ENCODE results near the gene CMKLR1. TPM values are rescaled to one million over a fixed set of nuclear protein-coding genes. Genes with fewer than 3 reads are reported as not detected.
A peak's percentile ranks its signal among the peaks of the same experiment; 100 is the strongest.

CMKLR1 gene
- total and polyA plus RNA-seq, 9 donors, result 2.9 to 6.2 (median 4.2) TPM

DNA sequence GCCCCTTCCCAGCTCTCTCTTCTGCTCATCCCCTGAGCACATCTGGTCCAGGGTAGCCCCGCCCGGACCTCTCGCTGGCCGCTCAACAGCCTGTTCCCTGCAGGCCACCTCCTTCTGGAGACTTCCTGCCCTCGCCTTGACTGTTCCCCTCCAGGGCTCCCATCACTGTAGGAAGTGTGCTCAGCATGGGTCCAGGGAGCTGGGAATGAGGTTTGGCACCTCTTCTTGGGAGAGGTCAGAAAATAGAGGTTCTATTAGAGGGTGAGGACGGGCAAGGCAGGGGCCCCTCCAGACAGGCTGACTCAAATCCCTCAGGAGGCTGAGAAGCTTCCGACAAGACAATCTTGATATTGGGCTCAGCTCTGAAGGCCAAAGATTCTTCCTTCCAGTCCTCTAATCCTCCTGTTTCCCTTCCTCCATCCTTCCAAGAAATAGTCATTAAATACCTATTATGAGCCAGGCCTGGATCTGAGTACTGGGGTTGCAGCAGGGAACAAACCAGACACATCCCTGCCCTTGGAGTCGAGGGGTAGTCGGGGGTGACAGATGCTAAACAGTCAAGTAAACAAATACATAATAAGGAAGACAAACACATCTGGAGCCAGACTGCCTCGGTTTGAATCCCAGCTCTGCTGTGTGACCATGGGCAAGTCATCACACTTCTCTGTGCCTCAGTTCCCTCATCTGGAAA lies 30.6 kb downstream of the CMKLR1 start:
- H3K36me3 ChIP-seq (ENCODE audit: control insufficient read depth, insufficient read depth, low read length), result no peaks in the 10 kb centered on the region
- DNase-seq, result peak; percentile 81
- H3K4me3 ChIP-seq (ENCODE audit: low read length), result no peak overlapping the region
- no peak overlapping the region for H3K27ac ChIP-seq (ENCODE audit: low read length)
- peaks cover 89% of the 10 kb centered on the region for H3K4me1 ChIP-seq (ENCODE audit: control insufficient read depth, insufficient read depth, low read length)
- 38% methylated on average over 5 of the region's 10 CpGs for WGBS (ENCODE audit: insufficient coverage)
- peaks cover 3% of the 10 kb centered on the region for H3K27me3 ChIP-seq (ENCODE audit: control insufficient read depth, insufficient read depth, low read length)
- no peaks in the 10 kb centered on the region for H3K9me3 ChIP-seq (replicated peaks; ENCODE audit: control insufficient read depth, low read depth, low read length)

DNA sequence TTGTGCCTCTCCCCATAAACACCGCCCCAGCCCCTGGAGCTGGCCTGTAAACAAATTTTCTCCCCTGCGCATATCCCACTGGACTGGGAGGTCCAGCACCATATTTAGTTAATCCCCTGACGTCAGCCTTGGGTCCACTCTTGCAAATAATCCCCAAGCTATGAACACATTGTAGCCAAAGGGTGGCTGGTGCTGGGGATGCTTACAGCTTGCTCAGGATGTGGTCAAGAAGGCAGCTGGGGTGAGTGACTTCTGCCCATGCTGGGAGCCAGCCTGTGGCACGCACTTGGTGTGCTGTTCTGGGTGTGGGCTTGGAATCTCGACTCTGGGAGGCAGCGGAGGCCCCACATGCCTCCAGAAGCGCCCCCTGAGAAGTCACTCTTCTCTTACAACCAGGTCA lies 32.1 kb downstream of the CMKLR1 start:
- H3K27me3 ChIP-seq (ENCODE audit: control insufficient read depth, insufficient read depth, low read length), result peaks cover 3% of the 10 kb centered on the region
- H3K9me3 ChIP-seq (replicated peaks; ENCODE audit: control insufficient read depth, low read depth, low read length), result no peaks in the 10 kb centered on the region
- no peak overlapping the region for H3K4me3 ChIP-seq (ENCODE audit: low read length)
- DNase-seq, result no peak
- no peaks in the 10 kb centered on the region for H3K36me3 ChIP-seq (ENCODE audit: control insufficient read depth, insufficient read depth, low read length)
- H3K27ac ChIP-seq (ENCODE audit: low read length), result no peak overlapping the region
- peaks cover 89% of the 10 kb centered on the region for H3K4me1 ChIP-seq (ENCODE audit: control insufficient read depth, insufficient read depth, low read length)
- WGBS (ENCODE audit: insufficient coverage), result 92% methylated on average over 3 of the region's 7 CpGs

DNA sequence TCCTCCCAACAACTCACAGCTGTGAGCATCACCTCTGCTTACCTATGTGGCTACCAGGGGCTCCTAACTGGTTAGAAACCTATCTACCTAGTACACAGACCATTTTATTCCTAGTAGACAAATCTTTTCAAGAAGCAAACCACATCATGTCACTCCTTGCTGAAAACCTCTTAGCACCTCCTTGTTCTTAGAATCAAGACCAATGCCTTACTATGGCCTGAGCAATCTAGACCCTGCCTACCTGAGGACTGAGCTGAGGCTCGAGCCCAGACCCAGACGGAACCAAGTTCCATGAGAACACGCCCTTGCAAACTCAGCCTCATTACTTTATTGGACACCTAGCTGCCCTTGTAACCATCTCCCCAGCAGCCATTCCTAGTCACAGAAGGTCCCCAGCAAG lies 32.6 kb downstream of the CMKLR1 start:
- H3K36me3 ChIP-seq (ENCODE audit: control insufficient read depth, insufficient read depth, low read length), result no peaks in the 10 kb centered on the region
- H3K27me3 ChIP-seq (ENCODE audit: control insufficient read depth, insufficient read depth, low read length), result peaks cover 3% of the 10 kb centered on the region
- H3K27ac ChIP-seq (ENCODE audit: low read length), result no peak overlapping the region
- no peaks in the 10 kb centered on the region for H3K9me3 ChIP-seq (replicated peaks; ENCODE audit: control insufficient read depth, low read depth, low read length)
- DNase-seq, result no peak
- WGBS (ENCODE audit: insufficient coverage), result 92% methylated on average over 3 of the region's 3 CpGs
- no peak overlapping the region for H3K4me3 ChIP-seq (ENCODE audit: low read length)
- peaks cover 86% of the 10 kb centered on the region for H3K4me1 ChIP-seq (ENCODE audit: control insufficient read depth, insufficient read depth, low read length)

DNA sequence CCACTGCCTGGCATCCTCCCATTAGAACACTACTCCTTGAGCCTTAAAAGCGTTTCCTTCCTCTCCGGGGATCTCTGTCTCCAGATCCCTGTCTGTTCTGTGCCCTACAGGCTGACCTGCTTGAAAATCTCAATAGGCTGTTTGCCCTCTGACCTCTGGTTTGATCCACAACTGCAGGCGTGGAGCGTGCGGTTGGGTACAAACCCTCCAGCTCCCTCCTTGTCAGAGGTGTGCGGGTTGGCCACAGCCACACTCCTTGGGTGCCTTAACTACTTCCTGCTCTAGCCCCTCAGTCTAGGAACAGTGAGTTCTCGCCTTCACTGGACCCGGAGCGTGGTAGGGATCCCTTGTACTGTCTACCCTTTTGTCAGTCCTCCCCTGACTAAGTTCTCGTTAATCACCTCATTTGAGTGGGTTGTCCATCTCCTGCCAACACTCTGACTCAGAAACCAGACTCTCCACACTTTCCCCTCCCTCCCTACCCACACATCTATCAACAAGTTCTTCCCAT lies 33.1 kb downstream of the CMKLR1 start:
- 30% methylated on average over 10 of the region's 10 CpGs for WGBS (ENCODE audit: insufficient coverage)
- Histone ChIP-seq H3K4me3 (ENCODE audit: low read length) (no peak overlapping the region), H3K4me1 (ENCODE audit: control insufficient read depth, insufficient read depth, low read length) (peaks cover 84% of the 10 kb centered on the region), H3K27me3 (ENCODE audit: control insufficient read depth, insufficient read depth, low read length) (peaks cover 3% of the 10 kb centered on the region), H3K27ac (ENCODE audit: low read length) (peak overlapping the region; percentile 59), H3K9me3 (replicated peaks; ENCODE audit: control insufficient read depth, low read depth, low read length) (no peaks in the 10 kb centered on the region), H3K36me3 (ENCODE audit: control insufficient read depth, insufficient read depth, low read length) (no peaks in the 10 kb centered on the region)
- no peak for DNase-seq

DNA sequence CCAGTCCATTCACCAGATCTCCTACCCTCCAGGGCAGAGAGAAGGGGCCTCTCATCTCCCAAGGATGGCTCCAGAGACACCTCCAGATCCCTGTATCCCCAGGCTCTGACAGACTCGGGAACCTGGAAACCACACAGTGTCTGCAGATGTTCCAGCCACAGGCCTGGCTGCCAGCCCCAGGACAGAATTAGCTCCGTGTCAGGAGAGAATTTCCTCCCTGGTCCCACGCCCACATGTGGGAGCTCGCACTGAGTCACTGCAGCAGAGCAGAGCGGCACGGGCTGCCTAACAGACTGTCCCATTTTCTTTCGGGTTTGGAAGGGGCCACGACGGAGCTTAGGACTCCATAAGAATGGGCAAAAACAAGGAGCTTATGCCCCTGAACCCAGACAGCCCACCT lies 33.6 kb downstream of the CMKLR1 start:
- 13% methylated on average over 9 of the region's 9 CpGs for WGBS (ENCODE audit: insufficient coverage)
- Histone ChIP-seq H3K27me3 (ENCODE audit: control insufficient read depth, insufficient read depth, low read length) (peaks cover 3% of the 10 kb centered on the region), H3K27ac (ENCODE audit: low read length) (peak overlapping the region; percentile 59), H3K4me3 (ENCODE audit: low read length) (no peak overlapping the region), H3K9me3 (replicated peaks; ENCODE audit: control insufficient read depth, low read depth, low read length) (no peaks in the 10 kb centered on the region), H3K4me1 (ENCODE audit: control insufficient read depth, insufficient read depth, low read length) (peaks cover 79% of the 10 kb centered on the region), H3K36me3 (ENCODE audit: control insufficient read depth, insufficient read depth, low read length) (no peaks in the 10 kb centered on the region)
- peak; percentile 94 for DNase-seq

DNA sequence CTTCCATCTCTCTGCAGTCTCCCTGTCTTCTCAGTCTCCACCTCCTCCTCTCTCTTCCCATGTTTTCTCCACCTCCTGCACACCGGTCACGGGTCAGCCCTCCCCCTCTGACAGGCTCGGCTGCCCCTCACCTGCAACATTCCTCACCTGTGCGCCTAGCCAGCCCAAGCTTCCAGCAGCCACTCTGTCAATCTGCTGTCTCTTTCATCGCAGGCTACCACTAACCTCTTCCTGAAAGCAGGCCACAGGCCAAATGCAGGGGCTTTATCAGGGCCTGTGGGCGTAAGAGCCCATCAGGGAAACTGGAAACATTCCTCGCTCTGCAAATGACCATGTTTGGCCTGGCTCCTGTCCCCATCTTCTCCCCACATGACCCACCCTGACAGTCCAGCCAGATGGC lies 34.5 kb downstream of the CMKLR1 start:
- Histone ChIP-seq H3K27ac (ENCODE audit: low read length) (no peak overlapping the region), H3K36me3 (ENCODE audit: control insufficient read depth, insufficient read depth, low read length) (no peaks in the 10 kb centered on the region), H3K9me3 (replicated peaks; ENCODE audit: control insufficient read depth, low read depth, low read length) (no peaks in the 10 kb centered on the region), H3K4me1 (ENCODE audit: control insufficient read depth, insufficient read depth, low read length) (peaks cover 76% of the 10 kb centered on the region), H3K27me3 (ENCODE audit: control insufficient read depth, insufficient read depth, low read length) (peaks cover 3% of the 10 kb centered on the region), H3K4me3 (ENCODE audit: low read length) (no peak overlapping the region)
- peak; percentile 28 for DNase-seq
- WGBS (ENCODE audit: insufficient coverage), result 33% methylated on average over 6 of the region's 7 CpGs

DNA sequence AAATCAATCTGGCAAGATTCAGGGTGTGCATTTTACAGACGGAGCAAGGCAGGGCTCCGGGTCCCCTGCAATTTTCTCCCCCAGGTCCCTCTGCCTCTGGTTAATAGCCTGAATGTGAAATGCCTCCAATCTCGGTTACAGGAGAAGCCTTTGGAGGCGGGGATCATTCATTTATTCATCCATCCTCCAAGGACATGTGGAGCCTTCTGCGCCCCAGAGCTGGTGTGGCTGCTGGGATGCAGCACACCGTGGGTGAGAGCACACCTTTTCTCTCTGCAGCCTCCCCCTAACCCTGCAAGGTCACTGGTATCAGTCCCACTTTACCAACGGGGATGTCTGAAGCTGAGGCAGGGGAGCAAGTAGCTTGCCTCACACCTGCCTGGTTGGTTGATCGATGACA lies 35.4 kb downstream of the CMKLR1 start:
- no peak for DNase-seq
- H3K4me1 ChIP-seq (ENCODE audit: control insufficient read depth, insufficient read depth, low read length), result peaks cover 71% of the 10 kb centered on the region
- H3K9me3 ChIP-seq (replicated peaks; ENCODE audit: control insufficient read depth, low read depth, low read length), result no peaks in the 10 kb centered on the region

DNA sequence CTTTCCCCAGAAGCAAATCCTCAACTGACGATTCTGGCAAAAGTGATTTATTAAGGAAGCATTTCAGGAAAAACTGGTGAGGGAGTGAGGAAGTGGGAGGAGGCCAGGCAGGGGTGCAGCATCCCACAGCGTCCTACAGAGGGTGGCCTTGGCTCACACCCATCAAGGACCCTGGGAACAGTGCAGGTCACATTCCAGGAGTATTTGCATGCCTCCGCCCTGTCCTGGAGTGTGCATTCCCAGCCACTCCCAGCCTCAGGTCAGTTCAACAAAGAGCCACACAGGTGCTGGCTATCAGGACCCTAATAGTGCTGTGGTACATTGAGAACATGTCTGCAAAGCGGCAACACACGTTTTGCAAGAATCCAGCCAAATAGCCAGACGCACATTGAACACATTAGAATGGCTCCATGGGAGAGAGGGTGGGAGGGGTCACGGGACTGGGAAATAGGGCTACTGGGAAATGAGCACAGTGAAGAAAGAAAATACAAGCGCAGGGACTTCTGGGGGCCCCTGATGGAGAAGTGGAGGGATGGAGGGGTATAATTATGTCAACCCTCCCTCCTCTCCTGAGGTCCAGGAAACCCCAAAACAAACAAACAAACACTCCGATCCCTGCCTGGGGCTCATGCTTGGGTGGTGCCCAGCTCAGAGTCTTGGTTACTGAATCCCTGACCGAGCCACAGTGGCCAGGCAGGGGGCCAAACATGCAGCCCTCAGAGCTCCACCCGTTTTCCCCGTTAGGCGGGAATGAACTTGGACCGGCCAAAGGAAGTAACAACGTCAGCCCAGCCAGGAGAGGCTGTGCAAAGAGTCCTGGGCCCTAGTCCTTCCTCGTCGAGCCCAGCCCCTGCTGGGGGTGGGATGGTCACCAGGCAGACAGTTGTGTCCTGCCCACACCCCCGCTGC lies 36.5 kb downstream of the CMKLR1 start:
- Histone ChIP-seq H3K9me3 (replicated peaks; ENCODE audit: control insufficient read depth, low read depth, low read length) (no peaks in the 10 kb centered on the region), H3K27me3 (ENCODE audit: control insufficient read depth, insufficient read depth, low read length) (peaks cover 3% of the 10 kb centered on the region)
- peak; percentile 94 for DNase-seq

More for the DNA sequence above, 35.4 kb downstream of the CMKLR1 start:
- Histone ChIP-seq H3K27ac (ENCODE audit: low read length) (peak overlapping the region; percentile 86), H3K27me3 (ENCODE audit: control insufficient read depth, insufficient read depth, low read length) (peaks cover 3% of the 10 kb centered on the region), H3K36me3 (ENCODE audit: control insufficient read depth, insufficient read depth, low read length) (no peaks in the 10 kb centered on the region), H3K4me3 (ENCODE audit: low read length) (no peak overlapping the region)
- WGBS (ENCODE audit: insufficient coverage), result 34% methylated on average over 5 of the region's 8 CpGs

DNA sequence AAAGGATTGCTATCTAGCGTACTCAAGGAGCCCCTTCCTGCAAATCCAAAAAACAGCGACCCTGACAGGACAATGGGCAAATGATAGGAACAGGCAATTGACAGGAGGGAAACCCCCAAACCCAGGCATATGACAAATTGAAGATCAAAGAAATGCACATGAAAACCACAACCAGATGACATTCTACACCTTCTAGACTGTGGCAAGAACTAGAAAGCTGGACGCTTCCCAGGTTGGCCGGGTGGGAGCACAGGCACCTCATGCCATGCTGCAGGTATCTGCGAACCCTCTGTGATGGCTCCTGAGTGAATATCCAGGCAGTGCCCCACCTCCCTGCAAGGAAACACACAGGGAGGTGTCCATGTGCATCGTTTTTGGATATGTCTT lies 37.1 kb downstream of the CMKLR1 start:
- no peaks in the 10 kb centered on the region for H3K9me3 ChIP-seq (replicated peaks; ENCODE audit: control insufficient read depth, low read depth, low read length)
- peaks cover 3% of the 10 kb centered on the region for H3K27me3 ChIP-seq (ENCODE audit: control insufficient read depth, insufficient read depth, low read length)
- peak; percentile 19 for DNase-seq
- H3K4me1 ChIP-seq (ENCODE audit: control insufficient read depth, insufficient read depth, low read length), result peaks cover 54% of the 10 kb centered on the region
- no peaks in the 10 kb centered on the region for H3K36me3 ChIP-seq (ENCODE audit: control insufficient read depth, insufficient read depth, low read length)
- no peak overlapping the region for H3K27ac ChIP-seq (ENCODE audit: low read length)
- H3K4me3 ChIP-seq (ENCODE audit: low read length), result no peak overlapping the region
- WGBS (ENCODE audit: insufficient coverage), result 79% methylated on average over 4 of the region's 6 CpGs

More for the DNA sequence above, 36.5 kb downstream of the CMKLR1 start:
- peaks cover 61% of the 10 kb centered on the region for H3K4me1 ChIP-seq (ENCODE audit: control insufficient read depth, insufficient read depth, low read length)
- H3K36me3 ChIP-seq (ENCODE audit: control insufficient read depth, insufficient read depth, low read length), result no peaks in the 10 kb centered on the region
- peak overlapping the region; percentile 86 for H3K27ac ChIP-seq (ENCODE audit: low read length)
- 13% methylated on average over 13 of the region's 18 CpGs for WGBS (ENCODE audit: insufficient coverage)
- H3K4me3 ChIP-seq (ENCODE audit: low read length), result no peak overlapping the region

DNA sequence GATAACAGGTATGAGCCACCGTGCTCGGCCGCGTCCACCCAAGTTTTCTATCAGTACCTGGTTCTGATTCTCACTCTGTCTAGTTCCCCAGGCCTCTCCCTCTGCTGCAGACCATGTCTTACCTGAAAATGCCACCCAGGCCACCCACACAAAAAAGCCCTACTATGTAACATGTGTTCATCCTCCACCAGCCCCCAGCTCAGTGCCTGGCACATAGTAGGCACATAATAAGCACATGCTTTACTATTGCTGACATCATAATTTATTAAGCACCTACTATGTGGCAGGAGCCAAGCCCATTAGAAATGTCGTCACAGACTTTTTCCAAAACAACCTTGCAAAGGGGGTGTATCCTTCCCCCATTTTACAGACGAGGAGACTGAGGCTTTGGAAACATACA lies 37.8 kb downstream of the CMKLR1 start:
- Histone ChIP-seq H3K4me3 (ENCODE audit: low read length) (no peak overlapping the region), H3K9me3 (replicated peaks; ENCODE audit: control insufficient read depth, low read depth, low read length) (no peaks in the 10 kb centered on the region), H3K36me3 (ENCODE audit: control insufficient read depth, insufficient read depth, low read length) (no peaks in the 10 kb centered on the region), H3K4me1 (ENCODE audit: control insufficient read depth, insufficient read depth, low read length) (peaks cover 48% of the 10 kb centered on the region), H3K27ac (ENCODE audit: low read length) (no peak overlapping the region), H3K27me3 (ENCODE audit: control insufficient read depth, insufficient read depth, low read length) (peaks cover 3% of the 10 kb centered on the region)
- no peak for DNase-seq
- WGBS (ENCODE audit: insufficient coverage), result 98% methylated on average over 4 of the region's 6 CpGs
